GM18502 (cell line): ENCODE data around the gene ENPP5.
A peak's percentile ranks its signal among the peaks of the same experiment; 100 is the strongest.
"Not testable (repeated sequence)": the region's sequence is repeated elsewhere in the genome, so short reads cannot be mapped to it uniquely, and the experiment has no call there.

Experiments used
- ATAC-seq: cut with Tn5 transposase; IDR thresholded peaks from one replicate; pipeline ENCODE4 v1.9.1; 2021; ENCODE audit warnings: mild to moderate bottlenecking; ENCODE audit not compliant: unreplicated experiment, poor library complexity

The ENPP5 gene

GRCh38 chr6:46175446-46175845 is 4.7 kb upstream of the ENPP5 start:
- ATAC-seq: peak; percentile 85

- no peak for ATAC-seq
These were observed 4.1 kb upstream of the ENPP5 start for GRCh38 chr6:46174904-46175303.

GRCh38 chr6:46172176-46172575 is 1.4 kb upstream of the ENPP5 start:
- no peak for ATAC-seq

DNA sequence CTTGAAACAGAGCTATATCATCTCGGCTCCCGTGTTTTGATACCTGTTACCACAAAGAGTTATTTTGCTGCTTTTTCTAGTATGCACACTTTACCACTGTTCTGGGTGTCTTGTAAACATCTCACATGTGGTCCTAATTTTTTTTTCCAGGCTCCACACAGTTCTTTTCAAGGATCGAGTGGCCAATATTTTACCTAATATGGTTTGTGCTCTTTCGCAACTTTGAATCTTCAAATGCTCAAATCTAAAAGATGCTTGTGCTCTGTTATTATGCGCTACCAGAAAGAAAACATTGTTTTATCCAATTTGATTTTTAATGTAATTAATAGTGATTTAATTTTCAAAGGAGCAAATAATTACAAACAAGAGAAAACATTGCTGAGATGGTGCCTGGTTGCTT is 10.7 kb downstream of the ENPP5 start:
- no peak for ATAC-seq

DNA sequence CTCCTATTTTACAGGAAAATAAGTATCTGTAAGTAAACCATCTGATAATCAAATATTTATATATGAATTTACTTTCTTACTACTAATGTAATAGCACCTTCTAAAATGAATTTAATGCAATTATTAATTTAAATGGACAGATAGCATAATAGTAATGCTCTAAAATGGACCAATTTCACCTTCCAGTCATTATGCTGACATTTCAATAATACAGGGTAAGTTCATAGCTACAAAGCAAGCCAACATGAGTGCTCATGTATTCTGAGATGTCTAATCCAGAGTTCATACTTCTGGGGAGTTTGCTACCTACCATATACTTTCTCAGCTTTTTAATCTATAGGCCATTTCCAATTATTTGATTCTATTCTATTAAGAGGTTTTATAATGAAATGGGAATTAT is 11.6 kb downstream of the ENPP5 start:
- no peak for ATAC-seq

DNA sequence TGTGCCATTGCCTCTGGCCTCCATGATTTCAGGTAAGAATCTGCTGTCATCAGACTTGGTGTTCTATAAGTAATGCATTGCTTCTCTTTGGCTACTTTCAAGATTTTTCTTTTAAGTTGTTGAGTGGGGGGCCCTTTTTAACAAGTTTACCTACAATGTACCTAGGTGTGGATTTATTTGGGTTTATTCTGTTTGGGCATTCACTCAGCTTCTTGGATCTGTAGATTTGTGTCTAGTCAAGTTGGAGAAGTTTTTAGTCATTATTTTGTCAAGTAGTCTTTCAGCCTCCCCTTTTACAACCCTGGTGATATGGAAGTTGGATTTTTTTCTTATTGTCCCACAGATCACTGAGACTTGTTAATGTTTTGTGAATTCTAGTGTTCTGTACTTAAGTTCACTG is 14.1 kb downstream of the ENPP5 start:
- no peak for ATAC-seq

GRCh38 chr6:46149066-46149465 is 21.7 kb downstream of the ENPP5 start:
- ATAC-seq: not testable (repeated sequence)

GRCh38 chr6:46144270-46144669 is 26.5 kb downstream of the ENPP5 start:
- no peak for ATAC-seq

DNA sequence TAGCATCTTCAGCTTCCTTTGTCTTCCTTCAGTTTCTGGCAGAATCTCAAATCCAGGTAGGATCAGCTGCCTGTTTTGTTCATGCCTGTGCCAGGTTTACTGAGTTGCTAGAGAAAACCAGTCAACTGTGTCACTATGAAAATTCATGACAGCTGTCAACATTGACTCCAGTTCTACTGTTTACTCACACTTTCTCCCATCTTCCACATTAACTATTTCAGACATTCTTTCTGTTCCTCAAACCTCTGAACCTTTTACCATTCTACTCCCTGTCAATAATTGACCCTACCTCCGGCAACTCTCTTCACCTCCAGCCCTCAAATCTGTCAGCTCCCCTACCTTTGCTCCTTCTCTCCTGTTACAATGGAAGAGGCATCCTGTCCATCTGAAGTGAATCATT is 32.5 kb downstream of the ENPP5 start:
- ATAC-seq: peak; percentile 73

DNA sequence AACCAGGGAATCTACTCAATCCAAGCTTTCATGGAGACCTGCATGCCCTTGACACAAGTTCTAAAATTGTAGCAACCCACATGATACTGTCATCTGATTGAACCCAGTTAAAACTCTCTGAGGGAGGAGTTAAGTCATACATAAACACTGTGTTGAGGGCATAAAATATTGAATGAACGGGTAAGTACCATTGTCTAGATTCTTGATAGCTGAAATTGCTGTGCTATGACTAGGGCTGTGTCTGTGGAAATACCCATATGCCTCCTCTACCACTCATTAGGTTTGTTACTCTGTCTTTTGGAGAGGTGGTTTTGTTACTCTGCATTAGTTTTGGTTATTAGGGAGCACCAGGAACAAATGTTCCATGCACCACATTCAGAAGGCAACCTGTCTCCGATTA is 33.4 kb downstream of the ENPP5 start:
- ATAC-seq: peak; percentile 69

DNA sequence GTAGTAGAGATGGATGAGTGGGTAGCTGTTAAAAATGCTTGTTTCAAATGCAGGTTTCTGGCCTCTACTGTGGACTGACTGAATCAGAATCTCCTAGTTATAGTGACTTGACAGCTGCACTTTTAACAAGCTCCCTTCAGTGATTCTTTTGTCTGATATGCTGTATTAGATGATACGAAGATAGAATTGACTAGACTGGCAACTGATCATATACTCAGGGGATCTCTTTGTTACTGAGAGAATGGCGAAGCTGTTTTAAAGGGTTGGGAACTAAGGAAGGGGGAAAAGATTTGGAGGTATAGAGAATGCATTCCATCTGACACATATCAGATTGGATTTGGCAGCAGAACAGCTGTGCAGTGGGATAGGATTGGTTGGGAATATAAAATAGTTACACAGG is 33.9 kb downstream of the ENPP5 start:
- ATAC-seq: no peak

DNA sequence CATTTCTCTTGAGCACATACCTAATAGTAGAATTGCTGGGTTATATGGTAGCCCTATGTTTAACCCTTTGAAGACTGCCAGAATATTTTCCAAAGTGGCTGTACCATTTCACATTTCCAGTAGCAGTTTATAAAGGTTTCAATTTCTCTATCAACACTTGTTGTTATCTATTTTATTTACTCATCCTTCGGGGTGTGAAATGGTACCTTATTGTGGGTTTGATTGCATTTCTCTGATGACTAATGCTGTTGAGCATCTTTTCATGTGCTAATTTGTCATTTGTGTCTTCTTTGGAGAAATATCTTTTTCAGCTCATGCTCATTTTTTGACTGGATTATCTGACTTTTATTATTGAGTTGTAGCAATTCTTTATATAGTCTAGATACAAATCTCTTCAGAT is 35.6 kb downstream of the ENPP5 start:
- no peak for ATAC-seq

DNA sequence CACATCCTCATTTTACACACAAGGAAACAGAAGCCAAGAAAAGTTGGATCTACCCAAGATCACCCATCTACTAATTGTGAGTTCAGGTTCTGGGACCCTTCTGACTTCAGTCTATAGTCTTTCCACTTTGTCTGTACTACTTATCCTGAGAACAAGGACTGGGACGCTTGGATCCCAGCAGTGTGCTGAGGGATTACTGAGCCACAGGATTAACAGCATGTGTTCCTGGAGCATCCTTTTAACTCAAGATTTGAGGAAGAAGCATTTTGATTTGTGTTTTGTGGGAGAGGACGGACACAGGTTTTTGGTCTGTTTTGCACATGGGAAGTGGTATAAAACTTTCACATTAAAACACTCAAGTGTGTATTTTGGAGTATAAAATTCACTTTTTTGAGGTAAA is 36.6 kb downstream of the ENPP5 start:
- ATAC-seq: no peak

- not testable (repeated sequence) for ATAC-seq
These were observed 39.5 kb downstream of the ENPP5 start for GRCh38 chr6:46131291-46131690.

DNA sequence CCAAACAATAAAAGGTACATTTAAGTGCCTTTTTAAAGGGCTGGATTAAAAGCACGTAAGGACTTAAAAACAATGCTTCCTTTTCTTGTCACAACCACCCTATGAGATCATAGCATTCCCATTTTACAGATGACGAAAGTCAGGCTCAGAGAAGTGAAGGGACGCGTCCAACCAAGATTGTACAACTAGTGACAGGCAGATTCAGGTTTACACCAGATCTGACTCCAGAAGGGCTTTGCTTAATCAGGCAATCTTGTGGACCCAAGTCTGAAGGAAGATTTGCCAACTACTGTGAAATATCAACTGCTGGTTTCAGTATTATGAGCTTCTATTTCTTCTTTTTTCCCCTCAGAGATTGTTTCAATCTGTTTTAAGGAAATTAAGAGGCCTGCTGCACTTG is 40.1 kb downstream of the ENPP5 start:
- ATAC-seq: no peak

GRCh38 chr6:46129629-46130511 is 40.9 kb downstream of the ENPP5 start, which contains the start of gene ENPP4:
TSS of gene ENPP4 (plus strand) at chr6:46129989. CDS start at chr6:46139584, 9,595 bp downstream.
- ATAC-seq: peak; percentile 99

DNA sequence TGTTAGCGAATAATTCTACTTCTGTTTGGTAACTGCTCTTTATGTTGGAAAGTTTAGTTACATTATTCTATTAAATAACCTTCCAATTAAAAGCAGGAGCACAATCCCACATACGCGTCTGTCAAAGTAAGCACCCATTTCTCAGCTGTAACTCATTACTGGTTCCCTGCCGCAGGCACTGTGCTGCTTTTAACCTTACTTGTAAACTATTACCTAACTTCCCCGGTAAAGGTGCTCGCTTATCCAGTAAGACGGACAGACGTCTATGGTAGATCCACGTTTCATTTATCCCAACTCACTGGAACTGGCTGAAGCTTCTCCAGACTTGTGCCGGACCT is 41.5 kb downstream of the ENPP5 start:
- ATAC-seq: peak; percentile 13

DNA sequence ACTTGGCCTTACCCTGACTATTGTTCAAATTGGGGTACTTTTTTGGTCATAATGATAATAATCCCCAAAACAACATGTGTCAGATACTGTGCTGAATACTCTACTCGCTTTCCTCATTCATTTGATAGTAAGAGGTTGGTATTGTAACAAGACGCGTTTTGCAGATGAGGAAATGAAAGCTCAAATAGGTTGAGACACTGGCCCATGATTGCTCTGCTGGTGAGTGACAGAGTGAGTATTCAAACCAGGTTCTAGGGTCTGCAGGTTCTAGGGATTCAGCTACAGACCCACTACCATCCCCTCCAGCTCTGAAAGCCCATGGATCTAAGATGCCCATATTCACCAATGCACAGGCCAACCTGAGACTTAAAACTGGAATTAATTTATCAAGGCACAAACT is 42.3 kb downstream of the ENPP5 start:
- ATAC-seq: no peak

GRCh38 chr6:46119679-46120078 is 51.1 kb downstream of the ENPP5 start:
- not testable (repeated sequence) for ATAC-seq

DNA sequence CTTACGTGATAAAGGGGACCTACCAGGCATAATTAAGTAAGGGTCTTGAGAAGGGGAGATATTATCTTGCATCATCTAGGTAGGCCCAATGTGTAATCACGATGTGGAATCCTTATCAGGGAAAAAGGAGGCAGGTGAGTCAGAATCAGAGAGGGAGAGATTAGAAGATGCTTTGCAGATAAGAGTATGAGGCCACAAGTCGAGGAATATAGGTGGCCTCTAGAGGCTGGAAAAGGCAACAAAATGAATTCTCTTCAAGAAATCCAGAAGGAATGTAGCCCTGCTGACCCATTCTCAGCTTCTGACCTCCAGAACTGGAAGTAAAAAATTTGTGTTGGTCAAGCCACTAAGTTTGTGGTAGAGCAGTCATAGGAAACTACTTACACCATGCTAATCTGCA is 51.9 kb downstream of the ENPP5 start:
- no peak for ATAC-seq

GRCh38 chr6:46118157-46118556 is 52.6 kb downstream of the ENPP5 start:
- no peak for ATAC-seq

- ATAC-seq: no peak
These were observed 54.5 kb downstream of the ENPP5 start for GRCh38 chr6:46116289-46116688.
